BLaER1 treated with 17β-estradiol and CSF1 and Interleukin-3, amounts not matched to agents 10 nM and 100 nM (cell line): Measurements from ENCODE around the gene ARFIP1.
"Not testable (repeated sequence)": the region's sequence is repeated elsewhere in the genome, so short reads cannot be mapped to it uniquely, and the experiment has no call there.

ENCODE experiments used
- H3K27ac ChIP-seq, 11 experiments: shearing (Covaris generic); formaldehyde crosslinking; 2 replicates each; pipeline ENCODE4 v1.8.1; 2022
- H3K27me3 ChIP-seq, 11 experiments: shearing (Covaris generic); formaldehyde crosslinking; 2 replicates each; pipeline ENCODE4 v1.8.1; 2022
- H3K36me3 ChIP-seq, 11 experiments: shearing (Covaris generic); formaldehyde crosslinking; 2 replicates each; pipeline ENCODE4 v1.8.1; 2022
- H3K4me1 ChIP-seq, 10 experiments: shearing (Covaris generic); formaldehyde crosslinking; 2 replicates each; pipeline ENCODE4 v1.8.1; 2022
- H3K4me2 ChIP-seq, 11 experiments: shearing (Covaris generic); formaldehyde crosslinking; 2 replicates each; pipeline ENCODE4 v1.8.1; 2022
- H3K4me3 ChIP-seq, 10 experiments: shearing (Covaris generic); formaldehyde crosslinking; 2 replicates each; pipeline ENCODE4 v1.8.1; 2022
- H3K9ac ChIP-seq, 11 experiments: shearing (Covaris generic); formaldehyde crosslinking; 2 replicates each; pipeline ENCODE4 v1.8.1; 2022
- H3K9me3 ChIP-seq, 11 experiments: shearing (Covaris generic); formaldehyde crosslinking; replicated peaks in 1 of 11; 2 replicates each; pipeline ENCODE4 v1.8.1; 2022
- H4K20me1 ChIP-seq, 11 experiments: shearing (Covaris generic); formaldehyde crosslinking; 2 replicates each; pipeline ENCODE4 v1.8.1; 2022
- Cebpa-rat ChIP-seq, 11 experiments: shearing (Covaris generic); IDR thresholded peaks; 2 replicates each; pipeline ENCODE4 v1.8.1; 2022

The ARFIP1 gene

DNA sequence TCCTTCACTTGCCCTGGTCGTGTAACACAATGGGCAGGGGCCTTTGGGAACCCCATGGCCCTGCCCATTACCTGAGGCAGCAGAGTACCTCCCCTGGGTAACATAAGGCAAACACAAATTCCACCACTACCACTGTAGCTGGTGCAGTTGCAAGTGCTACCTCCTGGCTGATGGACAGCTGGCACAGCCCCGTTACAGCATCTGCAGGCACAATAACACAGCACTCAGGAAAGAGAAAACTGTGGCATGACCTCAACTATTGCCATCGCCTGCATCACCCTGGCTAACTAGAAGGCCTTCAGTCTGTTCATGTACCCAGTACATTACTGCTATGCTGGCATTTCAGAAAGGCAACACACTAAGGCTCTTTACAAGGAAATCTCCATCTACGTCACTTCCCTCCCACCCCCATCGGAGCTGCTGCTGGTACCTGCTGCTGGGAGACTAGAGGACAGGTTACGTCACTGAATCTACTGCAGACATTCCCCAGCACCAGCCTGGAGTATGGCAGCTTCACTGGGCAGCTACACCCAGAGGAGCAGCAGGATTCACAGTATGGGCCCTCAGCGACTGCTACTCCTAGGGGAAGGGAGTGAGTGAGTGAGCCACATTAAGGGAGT, 39.4 kb downstream of the ARFIP1 start:
- Histone ChIP-seq H3K4me1 (peaks cover 13 to 34% (median 23%) of the 10 kb centered on the region in 10 experiments), H4K20me1 (no peaks in the 10 kb centered on the region), H3K4me3 (no peak overlapping the region; a peak in 1 of 20 replicates), H3K36me3 (peaks cover 42 to 66% (median 56%) of the 10 kb centered on the region in 11 experiments), H3K9me3 (peaks cover 69 to 95% (median 76%) of the 10 kb centered on the region in 11 experiments), H3K4me2 (peak overlapping the region in 1 of 11 experiments; percentile 16; a peak in 1 of 22 replicates), H3K9ac (no peak overlapping the region), H3K27ac (peak overlapping the region in 7 of 11 experiments; percentile 54 to 67 (median 60); a peak in 8 of 22 replicates), H3K27me3 (no peaks in the 10 kb centered on the region)
- TF ChIP-seq Cebpa-rat (IDR thresholded peaks at IDR 0.05) = no peak

DNA sequence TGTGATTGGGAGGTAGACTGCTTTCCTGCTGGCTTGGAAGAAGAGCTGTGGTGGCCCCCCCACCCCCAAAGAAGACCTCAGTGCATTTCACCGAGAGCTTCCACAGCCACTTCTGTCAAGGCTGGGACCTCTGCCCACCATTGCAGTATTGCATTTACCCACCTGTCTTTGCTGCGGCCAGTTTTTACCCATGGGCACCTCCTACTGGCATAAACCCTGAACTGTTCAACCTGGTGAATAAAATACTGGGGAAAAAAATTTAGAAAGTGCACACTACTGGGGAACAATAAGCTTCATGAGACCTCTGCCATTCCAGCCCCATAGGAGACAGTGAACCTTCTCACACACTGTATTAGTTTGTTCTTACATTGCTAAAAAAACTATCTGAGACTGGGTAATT, 40.3 kb downstream of the ARFIP1 start:
- Histone ChIP-seq H3K4me3 (no peak overlapping the region), H3K27ac (no peak overlapping the region), H3K36me3 (peaks cover 32 to 57% (median 47%) of the 10 kb centered on the region in 11 experiments), H4K20me1 (no peaks in the 10 kb centered on the region), H3K9ac (no peak overlapping the region), H3K4me2 (peak overlapping the region in 6 of 11 experiments; percentile 0 to 27 (median 7); a peak in 5 of 22 replicates), H3K4me1 (peaks cover 13 to 34% (median 23%) of the 10 kb centered on the region in 10 experiments), H3K9me3 (peaks cover 59 to 94% (median 67%) of the 10 kb centered on the region in 11 experiments), H3K27me3 (no peaks in the 10 kb centered on the region)
- TF ChIP-seq Cebpa-rat (IDR thresholded peaks at IDR 0.05) = no peak

DNA sequence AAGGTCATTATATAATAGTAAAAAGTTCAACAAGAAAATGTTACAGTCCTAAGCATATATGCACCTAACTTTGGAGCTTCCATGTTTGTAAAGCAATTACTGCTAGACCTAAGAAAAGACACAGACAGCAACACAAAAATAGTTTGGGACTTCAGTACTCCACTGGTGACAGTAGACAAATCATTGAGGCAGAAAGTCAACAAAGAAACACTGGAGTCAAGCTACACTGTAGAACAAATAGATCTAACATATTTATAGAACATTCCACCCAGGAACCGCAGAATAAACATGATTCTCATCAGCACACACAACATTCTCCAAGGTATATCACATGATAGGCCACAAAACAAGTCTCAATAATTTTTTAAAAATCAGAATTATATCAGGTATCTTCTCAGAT, 42.6 kb downstream of the ARFIP1 start:
- H3K36me3 ChIP-seq = peaks cover 21 to 36% (median 31%) of the 10 kb centered on the region in 11 experiments; a peak in 21 of 22 replicates
- no peak overlapping the region for H3K4me2 ChIP-seq
- H3K9me3 ChIP-seq = peaks cover 40 to 93% (median 52%) of the 10 kb centered on the region in 11 experiments
- no peak overlapping the region for H3K27ac ChIP-seq
- TF ChIP-seq Cebpa-rat (IDR thresholded peaks at IDR 0.05) = no peak
- H3K4me3 ChIP-seq = no peak overlapping the region
- H3K4me1 ChIP-seq = peaks cover 6 to 25% (median 17%) of the 10 kb centered on the region in 10 experiments
- no peaks in the 10 kb centered on the region for H3K27me3 ChIP-seq
- H4K20me1 ChIP-seq = no peaks in the 10 kb centered on the region
- no peak overlapping the region for H3K9ac ChIP-seq

DNA sequence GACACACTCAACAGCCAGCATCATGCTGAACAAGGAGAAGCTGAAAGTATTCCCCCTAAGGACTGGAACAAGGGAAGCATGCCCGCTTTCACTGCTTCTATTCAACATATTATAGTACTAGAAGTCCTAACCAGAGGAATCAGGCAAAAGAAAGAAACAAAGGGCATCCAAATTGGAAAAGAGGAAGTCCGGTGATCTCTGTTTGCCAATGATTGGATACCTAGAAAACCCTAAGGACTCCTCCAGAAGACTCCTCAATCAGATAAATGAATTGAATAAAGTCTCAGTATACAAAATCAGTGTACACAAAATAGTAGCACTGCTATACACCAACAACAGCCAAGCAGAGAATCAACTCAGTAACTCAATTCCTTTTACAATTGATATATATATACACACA, 44.8 kb downstream of the ARFIP1 start:
- H3K27me3 ChIP-seq = no peaks in the 10 kb centered on the region
- H3K27ac ChIP-seq = no peak overlapping the region
- TF ChIP-seq Cebpa-rat (IDR thresholded peaks at IDR 0.05) = no peak
- H3K9ac ChIP-seq = no peak overlapping the region
- H3K4me2 ChIP-seq = no peak overlapping the region
- H3K4me3 ChIP-seq = no peak overlapping the region
- peaks cover 0 to 10% (median 2%) of the 10 kb centered on the region in 10 experiments; a peak in 6 of 20 replicates for H3K4me1 ChIP-seq
- peaks cover 10 to 35% (median 17%) of the 10 kb centered on the region in 11 experiments; a peak in 19 of 22 replicates for H3K36me3 ChIP-seq
- peaks cover 25 to 81% (median 40%) of the 10 kb centered on the region in 11 experiments for H3K9me3 ChIP-seq
- H4K20me1 ChIP-seq = no peaks in the 10 kb centered on the region

DNA sequence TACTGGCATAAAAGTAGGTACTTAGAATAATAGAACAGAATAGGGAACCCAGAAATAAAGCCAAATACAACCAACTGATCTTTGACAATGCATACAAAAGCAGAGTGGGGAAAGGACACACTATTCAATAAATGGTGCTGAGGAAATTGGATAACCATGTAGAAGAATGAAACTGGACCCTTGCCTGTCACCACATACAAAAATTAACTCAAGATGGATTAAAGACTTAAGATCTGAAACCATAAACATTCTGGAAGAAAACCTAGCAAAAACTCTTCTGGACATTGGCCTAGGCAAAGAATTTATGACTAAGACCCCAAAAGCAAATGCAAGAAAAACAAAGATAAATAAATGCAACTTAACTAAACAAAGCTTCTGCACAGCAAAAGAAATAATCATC, 45.6 kb downstream of the ARFIP1 start:
- Histone ChIP-seq H3K4me3 (no peak overlapping the region), H3K9me3 (peaks cover 17 to 73% (median 32%) of the 10 kb centered on the region in 11 experiments), H3K27me3 (no peaks in the 10 kb centered on the region), H3K4me2 (no peak overlapping the region), H3K36me3 (peaks cover 4 to 35% (median 16%) of the 10 kb centered on the region in 11 experiments; a peak in 18 of 22 replicates), H3K9ac (no peak overlapping the region), H4K20me1 (no peaks in the 10 kb centered on the region), H3K27ac (no peak overlapping the region), H3K4me1 (peaks cover 0 to 3% (median under 1%) of the 10 kb centered on the region in 10 experiments; a peak in 6 of 20 replicates)
- TF ChIP-seq Cebpa-rat (IDR thresholded peaks at IDR 0.05) = no peak

DNA sequence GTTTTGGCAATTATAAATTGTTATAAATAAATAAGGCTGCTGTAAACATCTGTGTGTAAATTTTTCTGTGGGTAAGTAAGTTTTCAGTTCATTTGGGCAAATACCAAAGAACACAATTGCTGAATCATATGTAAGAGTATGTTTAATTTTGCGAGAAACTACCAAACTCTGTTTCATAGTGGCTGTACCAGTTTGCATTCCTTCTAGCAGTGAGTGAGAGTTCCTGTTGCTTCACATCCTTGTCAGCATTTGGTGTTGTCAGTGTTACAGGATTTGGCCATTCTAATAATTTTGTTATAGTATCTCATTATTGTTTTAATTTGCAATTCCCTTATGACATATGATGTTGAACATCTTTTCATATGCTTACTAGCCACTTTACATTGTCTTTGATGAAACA, 48.4 kb downstream of the ARFIP1 start:
- no peaks in the 10 kb centered on the region for H4K20me1 ChIP-seq
- no peak for TF ChIP-seq Cebpa-rat (IDR thresholded peaks at IDR 0.05)

DNA sequence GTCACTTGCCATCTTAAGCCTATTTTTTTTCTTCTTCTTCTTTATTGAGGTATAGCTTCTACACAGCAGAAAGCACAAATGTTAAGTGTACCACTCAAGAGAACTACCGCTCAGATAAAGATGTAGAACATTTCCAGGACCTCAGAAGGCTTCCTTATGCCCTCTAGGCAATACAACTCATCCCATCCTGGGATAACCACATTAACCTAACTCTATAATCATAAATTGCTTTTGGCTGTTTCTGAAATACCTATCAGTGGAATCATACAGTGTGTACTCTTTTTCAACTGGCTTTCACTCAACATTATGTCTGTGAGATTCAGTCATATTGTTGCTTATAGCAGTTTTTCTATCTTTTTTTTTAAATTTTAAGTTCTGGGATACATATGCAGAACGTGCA, 51.7 kb downstream of the ARFIP1 start:
- no peak overlapping the region for H3K9ac ChIP-seq
- H3K4me1 ChIP-seq = no peaks in the 10 kb centered on the region
- H3K27me3 ChIP-seq = no peaks in the 10 kb centered on the region
- no peaks in the 10 kb centered on the region; a peak in 1 of 22 replicates for H4K20me1 ChIP-seq
- peaks cover 10 to 33% (median 26%) of the 10 kb centered on the region in 11 experiments; a peak in 21 of 22 replicates for H3K9me3 ChIP-seq
- no peak overlapping the region for H3K27ac ChIP-seq
- no peak overlapping the region for H3K4me3 ChIP-seq
- H3K36me3 ChIP-seq = peaks cover 12 to 91% (median 53%) of the 10 kb centered on the region in 11 experiments
- no peak for TF ChIP-seq Cebpa-rat (IDR thresholded peaks at IDR 0.05)
- no peak overlapping the region for H3K4me2 ChIP-seq

More for the DNA sequence above, 48.4 kb downstream of the ARFIP1 start:
- Histone ChIP-seq H3K4me1 (no peaks in the 10 kb centered on the region), H3K4me3 (no peak overlapping the region), H3K27me3 (no peaks in the 10 kb centered on the region), H3K9me3 (peaks cover 9 to 46% (median 23%) of the 10 kb centered on the region in 11 experiments; a peak in 21 of 22 replicates), H3K9ac (no peak overlapping the region), H3K4me2 (no peak overlapping the region), H3K27ac (no peak overlapping the region), H3K36me3 (peaks cover 0 to 58% (median 28%) of the 10 kb centered on the region in 11 experiments; a peak in 20 of 22 replicates)

DNA sequence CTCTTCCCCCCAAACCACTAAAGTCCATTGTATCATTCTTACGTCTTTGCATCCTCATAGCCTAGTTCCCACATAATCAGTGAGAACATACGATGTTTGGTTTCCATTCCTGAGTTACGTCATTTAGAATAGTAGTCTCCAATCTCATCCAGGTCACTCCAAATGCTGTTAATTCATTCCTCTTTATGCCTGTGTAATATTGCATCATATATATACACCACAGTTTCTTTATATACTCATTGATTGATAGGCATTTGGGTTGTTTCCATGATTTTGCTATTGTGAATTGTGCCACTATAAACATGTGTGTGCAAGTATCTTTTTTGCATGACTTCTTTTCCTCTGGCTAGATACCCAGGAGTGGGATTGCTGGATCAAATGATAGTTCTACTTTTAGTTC, 57.2 kb downstream of the ARFIP1 start:
- no peak for TF ChIP-seq Cebpa-rat (IDR thresholded peaks at IDR 0.05)
- Histone ChIP-seq H4K20me1 (no peaks in the 10 kb centered on the region; a peak in 1 of 22 replicates), H3K4me1 (no peaks in the 10 kb centered on the region), H3K4me2 (no peak overlapping the region), H3K27ac (no peak overlapping the region), H3K9me3 (peaks cover 19 to 51% (median 35%) of the 10 kb centered on the region in 11 experiments), H3K9ac (no peak overlapping the region), H3K4me3 (no peak overlapping the region), H3K27me3 (no peaks in the 10 kb centered on the region), H3K36me3 (peaks cover 27 to 84% (median 55%) of the 10 kb centered on the region in 11 experiments)

DNA sequence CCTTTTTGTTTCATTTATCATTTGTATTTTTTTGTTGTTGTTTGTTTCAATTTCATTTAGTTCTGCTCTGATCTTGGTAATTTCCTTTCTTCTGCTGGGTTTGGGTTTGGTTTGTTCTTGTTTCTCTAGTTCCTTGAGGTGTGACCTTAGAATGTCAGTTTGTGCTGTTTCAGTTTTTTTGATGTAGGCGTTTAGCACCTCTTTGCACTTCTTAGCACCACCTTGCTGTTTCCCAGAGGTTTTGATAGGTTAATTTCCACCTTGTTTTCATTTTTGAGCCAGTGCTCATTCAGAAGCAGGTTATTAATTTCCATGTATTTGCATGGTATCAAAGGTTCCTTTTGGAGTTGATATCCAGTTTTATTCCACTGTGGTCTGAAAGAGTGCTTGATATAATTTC, 60.0 kb downstream of the ARFIP1 start:
- not testable (repeated sequence) for H3K27me3 ChIP-seq, H4K20me1 ChIP-seq, H3K4me3 ChIP-seq, H3K4me2 ChIP-seq, H3K4me1 ChIP-seq, H3K9ac ChIP-seq, H3K27ac ChIP-seq
- H3K36me3 ChIP-seq = peaks cover 24 to 65% (median 36%) of the 10 kb centered on the region in 11 experiments
- H3K9me3 ChIP-seq = peaks cover 23 to 44% (median 33%) of the 10 kb centered on the region in 11 experiments
